Common myeloid progenitor, CD34-positive (primary cell): Measurements from ENCODE around the gene RELCH.

Experiments used
- CTCF ChIA-PET: fragments of 350-600 bp; sonication (Branson Sonifier 250); formaldehyde crosslinking; loops from one replicate; lab custom pipeline; 2021; ENCODE audit warnings: antibody characterized with exemption; lab: Charles Lee
- POLR2A ChIA-PET: fragments of 350-600 bp; sonication (Branson Sonifier 250); formaldehyde crosslinking; loops from one replicate; lab custom pipeline; 2021; ENCODE audit warnings: antibody characterized with exemption; lab: Charles Lee
- DNase-seq, 3 donors: peaks; one replicate each; pipeline versions ENCODE4 v3.0.0 to v3.0.0-alpha.2; 2013
- H3K27ac ChIP-seq, 2 experiments: 1 replicate in 1 of 2; 2 replicates in 1 of 2; pipeline ENCODE4 v1.7.0; 2013; ENCODE audit warnings: inconsistent platforms in 2 of 2, low read length in 2 of 2, mild to moderate bottlenecking in 2 of 2, low read depth in 1 of 2, moderate library complexity in 1 of 2; ENCODE audit not compliant: severe bottlenecking in 2 of 2, insufficient read depth in 1 of 2, poor library complexity in 1 of 2
- H3K27me3 ChIP-seq, 5 experiments: replicated peaks in 2 of 5; 1 replicate in 3 of 5; 2 replicates in 2 of 5; pipeline versions ENCODE4 v1.6.1 to v1.7.0; 2013; ENCODE audit warnings: low read length in 4 of 5, mild to moderate bottlenecking in 2 of 5, moderate library complexity in 2 of 5, inconsistent platforms in 1 of 5; ENCODE audit not compliant: insufficient read depth in 5 of 5, control insufficient read depth in 4 of 5
- H3K36me3 ChIP-seq, 4 experiments: 1 replicate in 2 of 4; 2 replicates in 2 of 4; pipeline versions ENCODE4 v1.6.1 to v1.7.0; 2013; ENCODE audit warnings: low read length in 3 of 4, control low read depth in 1 of 4, mild to moderate bottlenecking in 1 of 4; ENCODE audit not compliant: control insufficient read depth in 4 of 4, insufficient read depth in 4 of 4
- H3K4me1 ChIP-seq, 4 experiments: 1 replicate in 3 of 4; 2 replicates in 1 of 4; pipeline versions ENCODE4 v1.6.1 to v1.7.1; 2013; ENCODE audit warnings: low read length in 3 of 4, mild to moderate bottlenecking in 3 of 4, control low read depth in 1 of 4, inconsistent platforms in 1 of 4, moderate library complexity in 1 of 4; ENCODE audit not compliant: control insufficient read depth in 4 of 4, insufficient read depth in 4 of 4; ENCODE audit errors: control extremely low read depth in 1 of 4
- H3K4me3 ChIP-seq, 7 experiments: 1 replicate in 4 of 7; 2 replicates in 3 of 7; pipeline versions ENCODE4 v1.5.1 to v1.7.0; 2013; ENCODE audit warnings: mild to moderate bottlenecking in 7 of 7, low read length in 6 of 7, moderate library complexity in 6 of 7, inconsistent platforms in 2 of 7, low read depth in 2 of 7, control low read depth in 1 of 7; ENCODE audit not compliant: insufficient read depth in 4 of 7, control insufficient read depth in 1 of 7; ENCODE audit errors: extremely low read depth in 1 of 7
- H3K9me3 ChIP-seq, 5 experiments: 1 replicate in 4 of 5; 2 replicates in 1 of 5; pipeline versions ENCODE4 v1.6.1 to v1.7.1; 2013; ENCODE audit warnings: low read length in 4 of 5, mild to moderate bottlenecking in 2 of 5, inconsistent platforms in 1 of 5, low read depth in 1 of 5, moderate library complexity in 1 of 5; ENCODE audit not compliant: control insufficient read depth in 4 of 5, insufficient read depth in 2 of 5; ENCODE audit errors: control extremely low read depth in 1 of 5
- WGBS: methylation state at CpG from one replicate; pipeline ENCODE4 v1.1.5; 2013; ENCODE audit not compliant: insufficient coverage; 5-methylcytosine and 5-hydroxymethylcytosine counted together

RELCH gene

GRCh38 chr18:62329691-62330454 is 142.8 kb downstream of the RELCH start:
- Histone ChIP-seq H3K4me1 (peaks cover 5 to 73% (median 56%) of the 10 kb centered on the region in 4 experiments), H3K4me3 (peak overlapping the region in 1 of 7 experiments; percentile 18), H3K36me3 (no peaks in the 10 kb centered on the region), H3K27ac (no peak overlapping the region), H3K9me3 (no peaks in the 10 kb centered on the region), H3K27me3 (peaks cover 0 to 13% (median 0%) of the 10 kb centered on the region in 5 experiments)
- 58% methylated on average over 10 of the region's 15 CpGs for WGBS
- peak in 2 of 3 donors; percentile 59 to 65 for DNase-seq
- ChIA-PET CTCF (interaction anchor here (1.2 kb wide), 1 partner anchor 96 kb away, joined by 4 read pairs; no protein-coding TSS in a partner anchor), POLR2A (no interaction called here)

- Histone ChIP-seq H3K27me3 (peaks cover 0 to 13% (median 0%) of the 10 kb centered on the region in 5 experiments), H3K27ac (no peak overlapping the region), H3K9me3 (no peaks in the 10 kb centered on the region), H3K4me1 (peaks cover 5 to 68% (median 51%) of the 10 kb centered on the region in 4 experiments), H3K4me3 (no peak overlapping the region), H3K36me3 (no peaks in the 10 kb centered on the region)
- WGBS, result 100% methylated on average over 6 of the region's 7 CpGs
- ChIA-PET CTCF (interaction anchor here (1.2 kb wide), 1 partner anchor 95 kb away, joined by 4 read pairs; no protein-coding TSS in a partner anchor), POLR2A (no interaction called here)
- no peak for DNase-seq
Observed at GRCh38 chr18:62330650-62331049, 143.6 kb downstream of the RELCH start.

- POLR2A ChIA-PET, result no interaction called here
- CTCF ChIA-PET, result interaction anchor here (0.9 to 1.8 kb wide), 4 partner anchors 11 to 252 kb away, joined by 3 to 4 read pairs (median 4); no protein-coding TSS in a partner anchor
- Histone ChIP-seq H3K4me3 (no peak overlapping the region), H3K4me1 (peaks cover 1 to 57% (median 41%) of the 10 kb centered on the region in 4 experiments), H3K36me3 (no peaks in the 10 kb centered on the region), H3K9me3 (no peaks in the 10 kb centered on the region), H3K27me3 (peaks cover 0 to 8% (median 0%) of the 10 kb centered on the region in 5 experiments), H3K27ac (no peak overlapping the region)
- DNase-seq, result peak in 1 of 3 donors; percentile 31
- WGBS, result 77% methylated on average over 5 of the region's 8 CpGs
Observed at GRCh38 chr18:62331581-62332356, 144.7 kb downstream of the RELCH start.

DNA sequence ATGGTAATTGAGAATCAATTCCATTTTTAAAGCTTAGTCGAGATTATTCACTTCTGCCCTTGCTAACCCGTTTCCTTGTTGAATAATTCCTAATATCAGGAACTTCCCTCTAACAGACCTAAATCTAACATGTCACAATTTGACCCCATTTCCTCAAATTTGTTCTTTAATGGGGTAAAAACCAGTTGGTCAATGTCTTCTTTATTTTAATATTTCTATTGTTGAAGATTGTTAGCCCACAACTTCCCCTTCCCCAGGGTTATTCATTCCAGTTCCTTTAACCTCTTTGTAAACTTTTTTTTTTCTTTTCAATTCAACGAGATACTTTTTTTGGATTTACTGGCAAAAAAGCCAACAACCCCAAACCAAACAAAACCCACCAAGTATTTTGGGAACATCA is 145.4 kb downstream of the RELCH start:
- H3K36me3 ChIP-seq, result no peaks in the 10 kb centered on the region
- peak overlapping the region in 1 of 7 experiments; percentile 5 for H3K4me3 ChIP-seq
- peaks cover 1 to 51% (median 38%) of the 10 kb centered on the region in 4 experiments for H3K4me1 ChIP-seq
- ChIA-PET POLR2A (no interaction called here), CTCF (interaction anchor here (1.2 to 1.8 kb wide), 4 partner anchors 12 to 252 kb away, joined by 4 read pairs; no protein-coding TSS in a partner anchor)
- DNase-seq, result peak in 2 of 3 donors; percentile 61 to 71
- H3K27ac ChIP-seq, result no peak overlapping the region
- H3K9me3 ChIP-seq, result no peaks in the 10 kb centered on the region
- 21% methylated on average over 2 of the region's 3 CpGs for WGBS
- peaks cover 0 to 1% (median 0%) of the 10 kb centered on the region in 5 experiments for H3K27me3 ChIP-seq

- H3K4me3 ChIP-seq, result peak overlapping the region in 1 of 7 experiments; percentile 5
Observed at GRCh38 chr18:62332964-62333695, 146.1 kb downstream of the RELCH start.

GRCh38 chr18:62334120-62334519 is 147.1 kb downstream of the RELCH start:
- CTCF ChIA-PET, result interaction anchor here (1.0 kb wide), 1 partner anchor 19 kb away, joined by 3 read pairs; no protein-coding TSS in a partner anchor
- DNase-seq, result peak in 1 of 3 donors; percentile 22
- 100% methylated on average over 2 of the region's 8 CpGs for WGBS
- Histone ChIP-seq H3K9me3 (no peaks in the 10 kb centered on the region), H3K27me3 (no peaks in the 10 kb centered on the region), H3K27ac (no peak overlapping the region), H3K4me1 (peaks cover 1 to 43% (median 30%) of the 10 kb centered on the region in 4 experiments), H3K4me3 (no peak overlapping the region), H3K36me3 (no peaks in the 10 kb centered on the region)
- POLR2A ChIA-PET, result no interaction called here

More at GRCh38 chr18:62332964-62333695, 146.1 kb downstream of the RELCH start:
- H3K27ac ChIP-seq, result no peak overlapping the region
- ChIA-PET POLR2A (no interaction called here), CTCF (interaction anchor here (0.7 to 1.8 kb wide), 3 partner anchors 88 to 252 kb away, joined by 3 to 4 read pairs (median 4); no protein-coding TSS in a partner anchor)
- DNase-seq, result no peak
- H3K27me3 ChIP-seq, result no peaks in the 10 kb centered on the region
- H3K4me1 ChIP-seq, result peaks cover 1 to 46% (median 37%) of the 10 kb centered on the region in 4 experiments
- H3K9me3 ChIP-seq, result no peaks in the 10 kb centered on the region
- WGBS, result 97% methylated on average over 8 of the region's 13 CpGs
- no peaks in the 10 kb centered on the region for H3K36me3 ChIP-seq
